Natural killer cell treated with Interleukin-12 subunit alpha and Interleukin-12 subunit beta and Interleukin-15 and Interleukin-18, amount 100 ng/mL, for 72 hours (primary cell): ENCODE data around the gene ZNF846. TPM values are rescaled to one million over a fixed set of nuclear protein-coding genes. Genes with fewer than 3 reads are reported as not detected.
"Not testable (repeated sequence)": the region's sequence is repeated elsewhere in the genome, so short reads cannot be mapped to it uniquely, and the experiment has no call there.

ENCODE experiments used
- ATAC-seq, 2 donors: fragments of 150-1000 bp; cut with Tn5 transposase in 1 of 2; sonication (Bioruptor Pico), chemical (Tn5 transposase) in 1 of 2; 2 replicates each; pipeline ENCODE4 v1.10.0; 2021
- DNase-seq: peaks from one replicate; pipeline ENCODE4 v3.0.0; 2022; ENCODE audit warnings: low spot score
- H3K27ac Mint-ChIP-seq, 2 donors: 1 replicate in 1 of 2; 2 replicates in 1 of 2; pipeline ENCODE4 v1.8.0; 2022; ENCODE audit warnings: mixed read lengths in 2 of 2, mild to moderate bottlenecking in 1 of 2, moderate library complexity in 1 of 2
- H3K27me3 Mint-ChIP-seq, 2 donors: 1 replicate in 1 of 2; 2 replicates in 1 of 2; pipeline ENCODE4 v1.8.0; 2022; ENCODE audit warnings: mixed read lengths in 2 of 2
- H3K36me3 Mint-ChIP-seq: one replicate; pipeline ENCODE4 v1.8.0; 2022; ENCODE audit warnings: mixed read lengths
- H3K4me1 Mint-ChIP-seq, 2 donors: 1 replicate in 1 of 2; 2 replicates in 1 of 2; pipeline ENCODE4 v1.8.0; 2022; ENCODE audit warnings: low read depth in 2 of 2, mixed read lengths in 2 of 2, mild to moderate bottlenecking in 1 of 2
- H3K4me3 Mint-ChIP-seq: one replicate; pipeline ENCODE4 v1.8.0; 2022; ENCODE audit warnings: mixed read lengths
- H3K9me3 Mint-ChIP-seq: 2 replicates; pipeline ENCODE4 v1.8.0; 2022; ENCODE audit warnings: mixed read lengths
- total RNA-seq, 2 donors: library from RNA; stranded (reverse); gene quantifications; one replicate each; pipeline ENCODE4 v1.2.3, GENCODE V29; 2022

ZNF846 gene
- total RNA-seq, 2 donors from 2014 or later, result 5.7 to 8.3 TPM

DNA sequence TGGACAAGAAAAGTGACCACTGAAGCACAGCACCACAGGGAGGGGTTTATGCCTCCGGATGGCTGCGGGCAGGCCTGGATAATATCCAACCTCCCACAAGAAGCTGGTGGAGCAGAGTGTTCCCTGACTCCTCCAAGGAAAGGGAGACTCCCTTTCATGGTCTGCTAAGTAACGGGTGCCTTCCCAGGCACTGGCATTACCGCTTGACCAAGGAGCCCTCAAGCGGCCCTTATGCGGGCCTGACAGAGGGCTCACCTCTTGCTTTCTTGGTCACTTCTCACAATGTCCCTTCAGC lies 22.5 kb upstream of the ZNF846 start:
- H3K36me3 Mint-ChIP-seq, H3K27me3 Mint-ChIP-seq, DNase-seq, H3K9me3 Mint-ChIP-seq, ATAC-seq: not testable (repeated sequence)
- Mint-ChIP-seq H3K4me3 (peak overlapping the region; percentile 92), H3K27ac (peak overlapping the region; percentile 70 to 92), H3K4me1 (peaks cover 16 to 18% of the 10 kb centered on the region in 2 donors)

DNA sequence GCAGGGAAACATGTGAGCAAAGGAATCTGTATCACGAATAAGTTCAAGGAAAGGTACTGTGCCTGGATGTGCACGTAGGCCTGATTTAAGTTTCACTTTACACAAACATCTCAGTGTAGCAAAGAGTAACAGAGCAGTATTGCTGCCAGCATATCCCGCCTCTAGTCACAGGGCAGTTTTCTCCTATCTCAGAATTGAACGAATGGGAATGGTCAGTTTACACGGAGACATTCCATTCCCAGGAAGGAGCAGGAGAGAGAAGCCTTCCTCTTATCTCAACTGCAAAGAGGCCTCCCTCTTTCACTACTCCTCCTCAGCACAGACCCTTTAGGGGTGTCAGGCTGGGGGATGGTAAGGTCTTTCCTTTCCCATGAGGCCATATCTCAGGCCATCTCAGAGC lies 21.0 kb upstream of the ZNF846 start:
- not testable (repeated sequence) for H3K36me3 Mint-ChIP-seq, H3K9me3 Mint-ChIP-seq, ATAC-seq, DNase-seq, H3K27me3 Mint-ChIP-seq, H3K4me3 Mint-ChIP-seq, H3K27ac Mint-ChIP-seq
- peaks cover 24 to 26% of the 10 kb centered on the region in 2 donors for H3K4me1 Mint-ChIP-seq

DNA sequence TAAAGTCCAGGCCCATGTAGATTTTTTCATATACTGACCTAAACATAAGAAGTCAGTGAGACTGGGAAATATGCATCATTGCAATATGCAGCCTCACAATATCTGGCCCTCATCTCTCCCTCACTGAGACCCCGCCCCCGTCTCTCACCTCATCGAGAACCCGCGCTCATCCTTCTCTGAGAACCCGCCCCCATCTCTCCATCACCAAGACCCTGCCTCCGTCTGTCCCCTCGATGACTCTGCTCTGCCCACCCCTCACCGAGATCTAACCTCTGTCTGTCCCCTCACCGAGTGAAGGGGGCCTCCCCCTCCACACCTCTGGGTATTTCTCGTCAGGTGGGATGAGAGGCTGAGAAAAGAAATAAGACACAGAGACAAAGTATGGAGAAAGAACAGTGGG lies 20.5 kb upstream of the ZNF846 start:
- no peak for DNase-seq
- Mint-ChIP-seq H3K36me3 (no peaks in the 10 kb centered on the region), H3K9me3 (no peaks in the 10 kb centered on the region), H3K4me1 (peaks cover 24 to 27% of the 10 kb centered on the region in 2 donors), H3K27ac (no peak overlapping the region), H3K27me3 (no peaks in the 10 kb centered on the region), H3K4me3 (no peak overlapping the region)
- ATAC-seq, result no peak

DNA sequence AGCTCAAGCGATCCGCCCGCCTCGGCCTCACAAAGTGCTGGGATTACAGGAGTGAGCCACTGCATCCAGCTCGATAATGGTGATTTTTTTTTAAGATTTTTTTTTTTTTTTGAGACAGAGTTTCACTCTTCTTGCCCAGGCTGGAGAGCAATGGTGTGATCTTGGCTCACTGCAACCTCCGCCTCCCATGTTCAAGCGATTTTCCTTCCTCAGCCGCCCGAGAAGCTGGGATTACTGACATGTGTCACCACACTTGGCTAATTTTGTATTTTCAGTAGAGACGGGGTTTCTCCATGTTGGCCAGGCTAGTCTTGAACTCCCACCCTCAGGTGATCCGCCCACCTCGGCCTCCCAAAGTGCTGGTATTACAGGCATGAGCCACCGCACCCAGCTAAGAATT lies 20.1 kb upstream of the ZNF846 start:
- not testable (repeated sequence) for H3K27me3 Mint-ChIP-seq, H3K27ac Mint-ChIP-seq, H3K9me3 Mint-ChIP-seq, H3K4me3 Mint-ChIP-seq, DNase-seq, ATAC-seq, H3K36me3 Mint-ChIP-seq
- H3K4me1 Mint-ChIP-seq, result peaks cover 24 to 26% of the 10 kb centered on the region in 2 donors

DNA sequence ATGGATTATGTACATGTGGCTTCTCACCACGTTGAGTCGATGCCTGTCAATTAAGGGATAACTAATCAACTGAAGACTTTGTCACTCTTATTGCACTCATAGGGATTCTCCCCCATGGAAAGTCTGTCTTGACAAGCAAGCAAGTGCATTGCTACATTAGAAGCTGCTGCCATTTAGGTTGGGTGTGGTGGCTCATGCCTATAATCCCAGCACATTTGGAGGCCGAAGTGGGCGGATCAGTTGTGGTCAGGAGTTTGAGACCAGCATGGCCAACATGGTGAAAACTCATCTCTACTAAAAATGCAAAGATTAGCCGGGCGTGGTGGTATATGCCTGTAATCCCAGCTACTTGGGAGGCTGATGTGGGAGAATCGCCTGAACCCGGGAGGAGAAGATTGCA lies 18.3 kb upstream of the ZNF846 start:
- Mint-ChIP-seq H3K4me3 (peak overlapping the region; percentile 90), H3K36me3 (no peaks in the 10 kb centered on the region), H3K27ac (peak overlapping the region; percentile 84 to 87), H3K27me3 (no peaks in the 10 kb centered on the region), H3K9me3 (no peaks in the 10 kb centered on the region), H3K4me1 (peaks cover 20 to 26% of the 10 kb centered on the region in 2 donors)
- no peak for DNase-seq
- ATAC-seq, result no peak

DNA sequence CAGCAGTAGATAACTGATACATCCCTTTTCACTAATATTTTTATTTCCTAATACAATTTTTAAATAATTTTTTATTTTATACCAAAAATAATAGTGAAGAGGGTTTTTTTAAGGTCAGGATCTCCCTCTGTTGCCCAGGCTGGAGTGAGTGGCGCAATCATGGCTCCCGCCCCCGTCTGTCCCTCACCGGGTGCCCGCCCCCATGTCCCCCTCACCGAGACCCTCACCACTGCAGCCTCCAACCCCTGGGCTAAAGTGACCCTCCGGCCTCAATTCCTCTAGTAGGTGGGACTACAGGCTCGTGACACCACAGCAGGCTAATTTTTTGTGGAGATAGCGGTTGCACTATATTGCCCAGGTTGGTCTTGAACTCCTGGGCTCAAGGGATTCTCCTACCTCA lies 17.8 kb upstream of the ZNF846 start:
- Mint-ChIP-seq H3K4me3 (peak overlapping the region; percentile 90), H3K9me3 (no peaks in the 10 kb centered on the region), H3K4me1 (peaks cover 16 to 23% of the 10 kb centered on the region in 2 donors), H3K27ac (peak overlapping the region; percentile 84 to 87), H3K36me3 (no peaks in the 10 kb centered on the region), H3K27me3 (no peaks in the 10 kb centered on the region)
- DNase-seq (no peak), ATAC-seq (no peak)

DNA sequence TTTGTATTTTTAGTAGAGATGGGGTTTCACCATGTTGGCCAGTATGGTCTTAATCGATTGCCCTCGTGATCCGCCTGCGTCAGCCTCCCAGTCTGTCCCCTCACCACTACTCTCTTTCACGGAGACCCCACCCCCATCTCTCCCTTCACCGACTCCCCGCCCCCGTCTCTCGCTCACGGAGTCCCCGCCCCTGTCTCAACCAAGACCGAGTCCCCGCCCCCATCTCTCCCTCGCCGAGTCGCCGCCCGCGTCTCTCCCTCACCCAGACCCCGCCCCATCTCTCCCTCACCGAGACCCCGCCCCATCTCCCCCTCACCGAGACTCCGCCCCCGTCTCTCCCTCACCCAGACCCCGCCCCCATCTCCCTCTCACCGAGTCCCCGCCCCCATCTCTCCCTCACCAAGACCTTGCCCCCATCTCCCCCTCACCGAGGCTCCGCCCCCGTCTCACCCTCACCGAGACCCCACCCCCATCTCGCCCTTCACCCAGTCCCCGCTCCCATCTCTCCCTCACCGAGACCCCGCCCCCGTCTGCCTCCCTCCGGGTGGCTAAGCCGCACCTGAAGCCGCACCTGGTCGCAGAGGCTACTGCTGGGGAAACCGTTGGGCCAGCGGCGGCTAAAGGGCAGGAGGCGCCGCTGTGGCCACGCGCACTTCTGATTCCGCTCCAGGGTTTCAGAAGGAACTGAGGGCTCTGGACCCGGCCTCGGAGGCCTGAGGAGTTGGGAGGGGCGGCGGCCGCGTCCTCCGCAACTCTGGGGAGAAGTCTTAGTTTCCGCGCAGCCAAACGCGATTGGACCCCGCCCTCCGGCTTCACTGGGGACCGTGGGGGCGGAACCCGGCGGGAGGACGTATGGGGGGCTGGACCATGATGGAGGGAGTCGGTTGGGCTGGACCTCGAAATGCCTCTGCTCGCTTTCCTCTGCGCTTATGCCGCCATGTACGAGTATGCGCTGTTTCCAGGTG lies 17.1 kb upstream of the ZNF846 start:
- peak; percentile 91 to 93 for ATAC-seq
- peaks cover 14 to 23% of the 10 kb centered on the region in 2 donors for H3K4me1 Mint-ChIP-seq
- H3K36me3 Mint-ChIP-seq, result no peaks in the 10 kb centered on the region
- peak overlapping the region; percentile 84 to 87 for H3K27ac Mint-ChIP-seq
- no peaks in the 10 kb centered on the region for H3K27me3 Mint-ChIP-seq
- H3K4me3 Mint-ChIP-seq, result peak overlapping the region; percentile 90
- H3K9me3 Mint-ChIP-seq, result no peaks in the 10 kb centered on the region
- peak; percentile 97 for DNase-seq

DNA sequence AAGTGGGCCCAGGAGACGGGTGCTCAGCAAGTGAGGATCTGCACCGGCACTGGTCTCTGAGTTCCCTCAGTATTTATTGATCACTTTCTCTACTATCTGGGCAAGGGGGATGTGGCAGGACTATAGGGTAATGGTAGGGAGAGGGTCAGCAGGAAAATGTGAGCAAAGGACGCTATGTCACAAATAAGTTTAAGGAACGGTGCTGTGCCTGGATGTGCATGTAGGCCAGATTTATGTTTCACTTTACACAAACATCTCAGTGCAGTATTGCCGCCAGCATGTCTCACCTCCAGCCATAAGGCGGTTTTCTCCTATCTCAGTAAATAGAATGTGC lies 15.6 kb upstream of the ZNF846 start:
- Mint-ChIP-seq H3K4me1 (peaks cover 9 to 19% of the 10 kb centered on the region in 2 donors), H3K4me3 (peak overlapping the region; percentile 13)
- H3K27me3 Mint-ChIP-seq, ATAC-seq, DNase-seq, H3K27ac Mint-ChIP-seq, H3K36me3 Mint-ChIP-seq, H3K9me3 Mint-ChIP-seq: not testable (repeated sequence)

DNA sequence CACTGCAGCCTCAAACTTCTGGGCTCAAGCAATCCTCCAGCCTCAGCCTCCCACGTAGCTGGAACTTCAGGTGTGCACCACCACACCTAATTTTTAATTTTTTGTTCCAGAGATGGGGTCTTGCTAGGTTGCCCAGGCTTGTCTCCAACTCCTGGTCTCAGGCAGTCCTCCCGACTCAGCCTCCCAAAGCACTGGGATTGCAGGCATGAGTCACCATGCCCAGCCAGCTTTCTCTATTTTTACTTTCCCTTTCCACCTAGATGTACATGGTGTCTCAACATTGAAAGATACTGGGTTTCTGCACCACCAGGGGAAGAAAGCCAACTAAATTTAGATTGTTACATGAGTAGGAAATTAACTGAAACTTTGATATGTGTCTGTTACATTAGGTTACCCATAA lies 13.8 kb upstream of the ZNF846 start:
- Mint-ChIP-seq H3K9me3 (peaks cover 8% of the 10 kb centered on the region), H3K4me1 (peaks cover 9 to 19% of the 10 kb centered on the region in 2 donors), H3K36me3 (peaks cover 6% of the 10 kb centered on the region), H3K4me3 (no peak overlapping the region), H3K27ac (no peak overlapping the region), H3K27me3 (no peaks in the 10 kb centered on the region)
- DNase-seq (no peak), ATAC-seq (no peak)

DNA sequence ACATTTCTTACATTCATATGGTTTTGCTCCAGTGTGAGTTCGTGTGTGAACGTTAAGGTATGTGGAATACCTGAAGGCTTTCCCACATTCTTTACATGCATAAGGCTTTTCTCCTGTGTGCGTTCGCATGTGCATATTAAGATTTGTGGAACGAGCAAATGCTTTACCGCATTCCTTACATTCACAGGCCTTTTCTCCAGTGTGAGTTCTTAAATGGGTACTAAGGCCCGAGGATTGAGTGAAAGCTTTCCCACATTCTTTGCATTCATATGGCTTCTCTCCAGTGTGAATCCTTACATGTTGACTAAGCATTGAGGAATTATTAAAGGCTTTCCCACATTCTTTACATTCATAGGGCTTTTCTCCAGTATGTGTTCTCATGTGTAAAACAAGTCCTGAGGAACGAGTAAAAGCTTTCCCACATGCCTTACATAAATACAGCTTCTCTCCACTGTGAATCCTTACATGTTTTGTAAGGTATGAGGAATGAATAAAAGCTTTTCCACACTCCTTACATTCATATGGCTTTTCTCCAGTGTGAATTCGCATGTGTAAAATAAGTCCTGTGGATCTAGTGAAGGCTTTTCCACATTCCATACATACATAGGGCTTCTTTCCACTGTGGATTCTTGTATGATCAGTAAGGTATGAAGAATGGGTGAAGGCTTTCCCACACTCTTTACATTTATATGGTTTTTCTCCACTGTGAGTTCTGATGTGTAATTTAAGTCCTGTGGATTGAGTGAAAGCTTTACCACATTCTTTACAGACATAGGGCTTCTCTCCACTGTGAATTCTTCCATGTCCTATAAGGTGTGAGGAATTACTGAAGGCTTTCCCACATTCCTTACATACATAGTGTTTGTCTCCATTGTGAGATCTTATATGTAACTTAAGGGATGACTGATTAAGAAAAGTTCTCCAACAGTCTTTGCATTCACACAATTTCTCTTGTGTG lies 10.7 kb downstream of the ZNF846 start:
- no peak overlapping the region for H3K4me3 Mint-ChIP-seq
- no peaks in the 10 kb centered on the region for H3K27me3 Mint-ChIP-seq
- H3K36me3 Mint-ChIP-seq, result peaks cover 35% of the 10 kb centered on the region
- ATAC-seq (no peak), DNase-seq (no peak)
- H3K27ac Mint-ChIP-seq, result no peak overlapping the region
- no peaks in the 10 kb centered on the region for H3K4me1 Mint-ChIP-seq
- H3K9me3 Mint-ChIP-seq, result peaks cover 12% of the 10 kb centered on the region

DNA sequence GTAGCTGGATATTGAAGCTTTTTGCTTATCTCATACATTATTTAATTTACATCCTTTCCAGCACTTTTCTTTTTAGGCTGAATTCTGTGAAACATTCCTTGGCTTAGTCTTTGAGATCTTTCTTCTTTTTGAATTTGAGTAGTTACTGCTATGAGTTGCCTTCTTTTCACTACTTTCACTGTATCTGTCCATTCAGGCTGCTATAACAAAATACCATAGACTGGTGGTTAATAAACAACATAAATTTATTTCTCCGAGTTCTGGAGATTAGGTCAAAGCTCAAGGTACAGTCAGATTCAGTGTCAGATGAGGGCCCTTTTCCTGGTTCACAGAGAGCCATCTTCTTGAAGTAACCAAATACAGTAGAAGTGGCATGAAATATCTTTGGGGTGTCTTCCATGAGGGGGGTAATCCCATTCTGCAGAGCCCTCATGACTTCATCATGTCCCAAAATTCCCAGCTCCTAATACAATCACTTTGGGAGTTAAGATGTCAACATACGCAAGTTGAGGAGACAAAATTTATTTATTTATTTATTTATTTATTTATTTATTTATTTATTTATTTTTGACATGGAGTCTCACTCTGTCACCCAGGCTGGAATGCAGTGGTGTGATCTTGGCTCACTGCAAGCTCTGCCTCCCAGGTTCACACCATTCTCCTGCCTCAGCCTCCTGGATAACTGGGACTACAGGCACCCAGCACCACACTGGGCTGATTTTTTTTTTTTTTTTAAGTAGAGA lies 15.7 kb downstream of the ZNF846 start:
- Mint-ChIP-seq H3K4me1 (no peaks in the 10 kb centered on the region), H3K9me3 (peaks cover 16% of the 10 kb centered on the region), H3K4me3 (no peak overlapping the region), H3K27ac (no peak overlapping the region), H3K27me3 (no peaks in the 10 kb centered on the region), H3K36me3 (peaks cover 31% of the 10 kb centered on the region)
- DNase-seq, result no peak
- no peak for ATAC-seq

DNA sequence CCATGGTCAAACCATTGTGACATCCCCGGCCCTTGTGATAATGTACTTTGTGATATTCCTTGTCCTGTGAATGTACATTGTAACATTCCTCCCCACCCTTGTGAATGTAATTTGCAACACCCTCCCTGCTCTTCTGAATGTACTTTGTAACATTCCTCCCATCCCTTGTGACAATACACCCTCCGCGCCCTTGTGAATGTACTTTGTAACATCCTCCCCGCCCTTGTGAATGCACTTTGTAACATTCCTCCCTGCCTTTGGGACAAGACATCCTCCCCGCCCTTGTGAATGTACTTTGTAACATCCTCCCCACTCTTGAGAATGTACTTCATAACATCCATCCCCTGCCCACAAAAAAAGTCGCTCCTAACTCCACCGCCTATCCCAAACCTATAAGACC lies 17.1 kb downstream of the ZNF846 start:
- no peak for DNase-seq
- Mint-ChIP-seq H3K4me3 (no peak overlapping the region), H3K36me3 (peaks cover 21% of the 10 kb centered on the region), H3K9me3 (peaks cover 14% of the 10 kb centered on the region), H3K27me3 (no peaks in the 10 kb centered on the region), H3K27ac (no peak overlapping the region), H3K4me1 (no peaks in the 10 kb centered on the region)
- no peak for ATAC-seq

DNA sequence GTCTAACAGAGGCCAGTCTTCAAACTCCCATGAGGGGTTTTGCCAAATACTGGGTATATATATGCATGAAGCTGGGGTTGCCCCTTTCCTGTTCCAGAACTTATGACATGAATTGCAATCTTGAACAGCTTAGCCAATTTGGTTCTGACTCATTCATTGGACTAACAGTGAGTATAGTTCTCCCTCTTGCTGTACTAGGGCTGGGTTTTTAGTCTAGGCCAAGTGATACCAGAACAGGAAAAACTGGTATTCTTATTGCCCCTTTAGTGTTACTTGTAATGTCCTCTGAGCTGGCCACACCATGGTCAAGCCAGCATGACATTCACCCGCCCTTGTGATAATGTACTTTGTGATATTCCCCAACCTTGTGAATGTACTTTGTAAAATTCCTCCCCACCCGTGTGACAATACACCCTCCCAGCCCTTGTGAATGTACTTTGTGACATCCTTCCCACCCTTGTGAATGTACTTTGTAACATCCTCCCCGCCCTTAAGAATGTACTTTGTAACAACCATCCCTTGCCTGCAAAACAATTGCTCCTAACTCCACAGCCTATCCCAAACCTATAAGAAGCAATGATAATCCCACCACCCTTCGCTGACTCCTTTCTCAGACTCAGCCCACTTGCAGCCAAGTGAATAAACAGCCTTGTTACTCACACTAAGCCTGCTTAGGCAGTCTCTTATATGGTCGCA lies 26.9 kb downstream of the ZNF846 start:
- no peaks in the 10 kb centered on the region for H3K9me3 Mint-ChIP-seq
- no peak overlapping the region for H3K27ac Mint-ChIP-seq
- H3K27me3 Mint-ChIP-seq, result no peaks in the 10 kb centered on the region
- DNase-seq (no peak), ATAC-seq (no peak)
- H3K4me3 Mint-ChIP-seq, result no peak overlapping the region
- H3K4me1 Mint-ChIP-seq, result peaks cover 0 to 7% of the 10 kb centered on the region in 2 donors
- no peaks in the 10 kb centered on the region for H3K36me3 Mint-ChIP-seq
